Adrenal gland (tissue), 5 donors: ENCODE measurements around the gene KIRREL3.

ENCODE experiments used
- CTCF ChIP-seq, 6 experiments: fragments of 450-650 bp in 4 of 6; fragments of 200-600 bp in 2 of 6; sonication (generic) in 1 of 6; IDR thresholded peaks; 1 replicate in 5 of 6; 2 replicates in 1 of 6; pipeline versions ENCODE4 v1.5.1 to v1.8.0; 2016 to 2021; ENCODE audit warnings: antibody characterized with exemption in 6 of 6, mild to moderate bottlenecking in 2 of 6, moderate library complexity in 1 of 6
- POLR2A ChIP-seq, 2 donors: fragments of 450-650 bp; IDR thresholded peaks; one replicate each; pipeline ENCODE4 v1.6.1; 2017; ENCODE audit warnings: antibody characterized with exemption in 2 of 2, mild to moderate bottlenecking in 2 of 2, moderate library complexity in 1 of 2
- donor health status: DM: no; HTN: no; CAD: no.

- TF ChIP-seq CTCF (IDR thresholded peaks at IDR 0.05) = no peak
- TF ChIP-seq POLR2A (IDR thresholded peaks at IDR 0.05) = no peak
Measured at GRCh38 chr11:126460417-126461095, 540.0 kb downstream of the KIRREL3 start.
